ENCODE results near the gene LRRC10.

The LRRC10 gene

GRCh38 chr12:69601962-69602685 is 8.6 kb downstream of the LRRC10 start:
- DNase-seq, result no peak
- H3K36me3 Mint-ChIP-seq, result peaks cover 45% of the 10 kb centered on the region
- H3K9me3 Mint-ChIP-seq, result no peaks in the 10 kb centered on the region
- no peaks in the 10 kb centered on the region for H3K4me1 Mint-ChIP-seq
- H3K27ac Mint-ChIP-seq, result no peak overlapping the region
- CTCF ChIA-PET, result no interaction called here
- H3K4me3 Mint-ChIP-seq, result no peak overlapping the region
- H3K27me3 Mint-ChIP-seq, result no peaks in the 10 kb centered on the region

GRCh38 chr12:69600804-69601203 is 9.9 kb downstream of the LRRC10 start:
- Mint-ChIP-seq H3K36me3 (peaks cover 53% of the 10 kb centered on the region), H3K9me3 (no peaks in the 10 kb centered on the region), H3K4me1 (no peaks in the 10 kb centered on the region), H3K4me3 (no peak overlapping the region), H3K27me3 (no peaks in the 10 kb centered on the region), H3K27ac (no peak overlapping the region)
- CTCF ChIA-PET, result interaction anchor here (0.5 to 0.7 kb wide), 4 partner anchors 15 to 441 kb away, joined by 3 read pairs; no protein-coding TSS in a partner anchor
- no peak for DNase-seq

GRCh38 chr12:69598174-69598753 is 12.4 kb downstream of the LRRC10 start:
- Mint-ChIP-seq H3K9me3 (no peaks in the 10 kb centered on the region), H3K4me3 (no peak overlapping the region), H3K27me3 (no peaks in the 10 kb centered on the region), H3K4me1 (no peaks in the 10 kb centered on the region), H3K27ac (no peak overlapping the region), H3K36me3 (peaks cover 63% of the 10 kb centered on the region)
- no peak for DNase-seq
- CTCF ChIA-PET, result no interaction called here

GRCh38 chr12:69595689-69596088 is 15.0 kb downstream of the LRRC10 start:
- H3K9me3 Mint-ChIP-seq, result no peaks in the 10 kb centered on the region
- H3K4me1 Mint-ChIP-seq, result peaks cover 2% of the 10 kb centered on the region
- H3K4me3 Mint-ChIP-seq, result no peak overlapping the region
- H3K27me3 Mint-ChIP-seq, result no peaks in the 10 kb centered on the region
- DNase-seq, result no peak
- H3K27ac Mint-ChIP-seq, result no peak overlapping the region
- CTCF ChIA-PET, result interaction anchor here (1.0 kb wide), 1 partner anchor 43 kb away, joined by 3 read pairs; no protein-coding TSS in a partner anchor
- peaks cover 61% of the 10 kb centered on the region for H3K36me3 Mint-ChIP-seq

GRCh38 chr12:69589082-69589481 is 21.6 kb downstream of the LRRC10 start:
- CTCF ChIA-PET, result interaction anchor here (0.5 to 0.7 kb wide), 2 partner anchors 18 to 1200 kb away, joined by 3 read pairs; no protein-coding TSS in a partner anchor
- Mint-ChIP-seq H3K9me3 (no peaks in the 10 kb centered on the region), H3K27ac (no peak overlapping the region), H3K36me3 (peaks cover 58% of the 10 kb centered on the region), H3K27me3 (no peaks in the 10 kb centered on the region), H3K4me1 (peaks cover 25% of the 10 kb centered on the region), H3K4me3 (no peak overlapping the region)
- no peak for DNase-seq

- no peaks in the 10 kb centered on the region for H3K27me3 Mint-ChIP-seq
- H3K4me3 Mint-ChIP-seq, result no peak overlapping the region
- CTCF ChIA-PET, result no interaction called here
- H3K4me1 Mint-ChIP-seq, result peaks cover 25% of the 10 kb centered on the region
- no peak overlapping the region for H3K27ac Mint-ChIP-seq
- no peaks in the 10 kb centered on the region for H3K9me3 Mint-ChIP-seq
- peaks cover 53% of the 10 kb centered on the region for H3K36me3 Mint-ChIP-seq
- no peak for DNase-seq
Observed at GRCh38 chr12:69588527-69588926, 22.2 kb downstream of the LRRC10 start.

- CTCF ChIA-PET, result interaction anchor here (1.0 kb wide), 1 partner anchor 16 kb away, joined by 3 read pairs; no protein-coding TSS in a partner anchor
Observed at GRCh38 chr12:69585189-69586062, 25.3 kb downstream of the LRRC10 start, which contains the start of gene CCT2. Gene CCT2, plus strand, starts transcription at chr12:69585459. Its CDS starts 63 bp downstream, at chr12:69585522.

GRCh38 chr12:69583203-69583602 is 27.5 kb downstream of the LRRC10 start:
- peaks cover 17% of the 10 kb centered on the region for H3K36me3 Mint-ChIP-seq
- H3K27ac Mint-ChIP-seq, result no peak overlapping the region
- DNase-seq, result no peak
- peaks cover 17% of the 10 kb centered on the region for H3K4me1 Mint-ChIP-seq
- H3K9me3 Mint-ChIP-seq, result no peaks in the 10 kb centered on the region
- CTCF ChIA-PET, result interaction anchor here (2.6 kb wide), 1 partner anchor 12 kb away, joined by 12 read pairs; no protein-coding TSS in a partner anchor
- H3K4me3 Mint-ChIP-seq, result no peak overlapping the region
- no peaks in the 10 kb centered on the region for H3K27me3 Mint-ChIP-seq

More at GRCh38 chr12:69585189-69586062, 25.3 kb downstream of the LRRC10 start, which contains the start of gene CCT2:
- peak; percentile 98 for DNase-seq
- Mint-ChIP-seq H3K27ac (peak within 1 kb of the TSS; percentile 97), H3K27me3 (no peaks in the 10 kb centered on the region), H3K4me3 (peak within 1 kb of the TSS; percentile 95), H3K36me3 (peaks cover 33% of the 10 kb centered on the region), H3K9me3 (no peaks in the 10 kb centered on the region), H3K4me1 (peaks cover 23% of the 10 kb centered on the region)

- CTCF ChIA-PET, result interaction anchor here (1.0 to 3.1 kb wide), 2 partner anchors 10 to 289 kb away, joined by 3 to 22 read pairs; no protein-coding TSS in a partner anchor
- Mint-ChIP-seq H3K27ac (no peak overlapping the region), H3K36me3 (no peaks in the 10 kb centered on the region), H3K27me3 (no peaks in the 10 kb centered on the region), H3K9me3 (no peaks in the 10 kb centered on the region), H3K4me3 (no peak overlapping the region), H3K4me1 (peaks cover 3% of the 10 kb centered on the region)
- no peak for DNase-seq
Observed at GRCh38 chr12:69580074-69580473, 30.6 kb downstream of the LRRC10 start.

GRCh38 chr12:69579029-69579428 is 31.7 kb downstream of the LRRC10 start:
- Mint-ChIP-seq H3K4me3 (no peak overlapping the region), H3K27ac (no peak overlapping the region), H3K4me1 (peaks cover 1% of the 10 kb centered on the region), H3K36me3 (peaks cover 9% of the 10 kb centered on the region), H3K9me3 (no peaks in the 10 kb centered on the region), H3K27me3 (no peaks in the 10 kb centered on the region)
- CTCF ChIA-PET, result interaction anchor here (3.1 kb wide), 1 partner anchor 9 kb away, joined by 22 read pairs; no protein-coding TSS in a partner anchor
- no peak for DNase-seq

- Mint-ChIP-seq H3K27me3 (no peaks in the 10 kb centered on the region), H3K4me1 (peaks cover 5% of the 10 kb centered on the region), H3K27ac (no peak overlapping the region), H3K9me3 (no peaks in the 10 kb centered on the region), H3K4me3 (no peak overlapping the region), H3K36me3 (peaks cover 12% of the 10 kb centered on the region)
- no peak for DNase-seq
- CTCF ChIA-PET, result no interaction called here
Observed at GRCh38 chr12:69578283-69578682, 32.4 kb downstream of the LRRC10 start.

- CTCF ChIA-PET, result no interaction called here
- no peak for DNase-seq
- Mint-ChIP-seq H3K27me3 (no peaks in the 10 kb centered on the region), H3K4me3 (no peak overlapping the region), H3K36me3 (peaks cover 20% of the 10 kb centered on the region), H3K27ac (no peak overlapping the region), H3K4me1 (peaks cover 5% of the 10 kb centered on the region), H3K9me3 (no peaks in the 10 kb centered on the region)
Observed at GRCh38 chr12:69575346-69575745, 35.4 kb downstream of the LRRC10 start.

GRCh38 chr12:69570545-69571399 is 39.9 kb downstream of the LRRC10 start:
- Mint-ChIP-seq H3K36me3 (peaks cover 20% of the 10 kb centered on the region), H3K9me3 (no peaks in the 10 kb centered on the region), H3K4me3 (no peak overlapping the region), H3K27ac (no peak overlapping the region), H3K4me1 (peaks cover 5% of the 10 kb centered on the region), H3K27me3 (no peaks in the 10 kb centered on the region)
- CTCF ChIA-PET, result interaction anchor here (0.7 to 4.7 kb wide), 15 partner anchors 8 to 279 kb away, joined by 3 to 52 read pairs (median 10); partner anchors contain the start of gene FRS2
- DNase-seq, result peak; percentile 65
